GM13976 (cell line): Measurements from ENCODE around the gene TEC.

Experiments
- DNase-seq: peaks from one replicate; pipeline ENCODE4 v3.0.0; 2012; ENCODE audit warnings: low spot score
- in situ Hi-C: fragments of 300-500 bp; cut with MboI; formaldehyde crosslinking; loops from one replicate; pipeline ENCODE4 v1.12.0; 2022; ENCODE audit warnings: low sequenced_read_pairs, mixed read lengths, inconsistent platforms; ENCODE audit not compliant: unreplicated experiment
- TF ChIP-seq, protein P1 (sequence below): IDR thresholded peaks from 2 replicates; pipeline ENCODE4 v1.5.1; 2012; ENCODE audit warnings: borderline replicate concordance, mild to moderate bottlenecking; ENCODE audit not compliant: insufficient read depth; ENCODE audit errors: extremely low read depth, missing control alignments, control extremely low read depth

The TEC gene

GRCh38 chr4:48138936-48139335, 130.7 kb downstream of the TEC start:
- peak; percentile 38 for DNase-seq
- TF ChIP-seq, protein P1, sequence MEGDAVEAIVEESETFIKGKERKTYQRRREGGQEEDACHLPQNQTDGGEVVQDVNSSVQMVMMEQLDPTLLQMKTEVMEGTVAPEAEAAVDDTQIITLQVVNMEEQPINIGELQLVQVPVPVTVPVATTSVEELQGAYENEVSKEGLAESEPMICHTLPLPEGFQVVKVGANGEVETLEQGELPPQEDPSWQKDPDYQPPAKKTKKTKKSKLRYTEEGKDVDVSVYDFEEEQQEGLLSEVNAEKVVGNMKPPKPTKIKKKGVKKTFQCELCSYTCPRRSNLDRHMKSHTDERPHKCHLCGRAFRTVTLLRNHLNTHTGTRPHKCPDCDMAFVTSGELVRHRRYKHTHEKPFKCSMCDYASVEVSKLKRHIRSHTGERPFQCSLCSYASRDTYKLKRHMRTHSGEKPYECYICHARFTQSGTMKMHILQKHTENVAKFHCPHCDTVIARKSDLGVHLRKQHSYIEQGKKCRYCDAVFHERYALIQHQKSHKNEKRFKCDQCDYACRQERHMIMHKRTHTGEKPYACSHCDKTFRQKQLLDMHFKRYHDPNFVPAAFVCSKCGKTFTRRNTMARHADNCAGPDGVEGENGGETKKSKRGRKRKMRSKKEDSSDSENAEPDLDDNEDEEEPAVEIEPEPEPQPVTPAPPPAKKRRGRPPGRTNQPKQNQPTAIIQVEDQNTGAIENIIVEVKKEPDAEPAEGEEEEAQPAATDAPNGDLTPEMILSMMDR: no peak
- in situ Hi-C loops: loop anchor here (25.0 kb wide), 1 partner anchor 398 kb away; no protein-coding TSS in a partner anchor

- TF ChIP-seq, protein P1: no peak
- DNase-seq: no peak
- in situ Hi-C loops: loop anchor here (25.0 kb wide), 1 partner anchor 399 kb away; no protein-coding TSS in a partner anchor
Measured at GRCh38 chr4:48138511-48138910, 131.1 kb downstream of the TEC start.

- TF ChIP-seq, protein P1: no peak
- in situ Hi-C loops: loop anchor here (25.0 kb wide), 1 partner anchor 399 kb away; no protein-coding TSS in a partner anchor
- DNase-seq: no peak
Measured at GRCh38 chr4:48137846-48138245, 131.8 kb downstream of the TEC start.

DNA sequence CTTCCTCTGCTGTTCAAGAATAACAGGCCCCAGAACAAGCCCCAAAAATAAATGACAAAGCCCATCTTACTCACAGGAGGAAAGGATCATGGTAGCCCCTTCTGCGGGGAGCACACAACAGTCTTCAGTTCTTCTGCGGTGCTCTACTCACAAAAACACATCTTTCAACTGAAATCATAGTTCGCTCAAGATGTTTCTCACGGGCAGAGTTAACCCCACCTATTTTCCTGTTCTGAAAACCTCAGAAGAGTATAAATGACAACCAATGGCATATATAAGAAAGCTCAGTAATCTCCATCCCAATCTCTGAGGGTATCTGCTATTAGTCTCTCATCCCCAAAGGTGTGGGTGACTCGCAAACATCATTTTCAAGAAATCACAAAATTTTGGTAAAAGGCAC, 135.6 kb downstream of the TEC start, which contains the start of gene TXK:
TSS of gene TXK (minus strand) at position 170 of the 400 bp plus-strand sequence. CDS start at position 90, 80 bp downstream.
- TF ChIP-seq, protein P1: no peak
- DNase-seq: no peak
- in situ Hi-C loops: loop anchor here (25.0 kb wide), 1 partner anchor 403 kb away; no protein-coding TSS in a partner anchor

DNA sequence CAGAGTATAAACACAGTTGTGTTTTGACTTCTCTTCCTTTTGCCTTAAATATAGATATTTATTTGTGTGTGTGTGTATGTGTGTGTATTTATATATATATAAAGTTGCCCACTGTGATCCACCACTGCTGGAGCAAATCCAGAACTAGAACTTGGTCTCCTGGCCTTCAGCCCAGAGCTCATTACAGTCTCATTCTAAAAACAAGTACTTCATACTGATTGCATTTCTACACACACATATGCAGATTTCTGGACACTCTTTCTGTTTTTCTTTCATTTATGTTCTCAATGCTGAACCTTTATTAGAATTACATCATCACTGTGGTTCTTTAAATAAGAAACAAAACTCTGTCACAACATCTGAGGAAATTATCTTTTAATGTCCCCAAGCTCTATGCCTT, 136.0 kb downstream of the TEC start:
- DNase-seq: no peak
- in situ Hi-C loops: loop anchor here (25.0 kb wide), 1 partner anchor 404 kb away; no protein-coding TSS in a partner anchor
- TF ChIP-seq, protein P1: no peak

- no peak for DNase-seq
- in situ Hi-C loops: loop anchor here (25.0 kb wide), 1 partner anchor 406 kb away; no protein-coding TSS in a partner anchor
- TF ChIP-seq, protein P1: no peak
Measured at GRCh38 chr4:48131736-48132135, 137.9 kb downstream of the TEC start.
